GM21390 (cell line): ENCODE data around the gene COLEC11.
"Not testable (repeated sequence)": the region's sequence is repeated elsewhere in the genome, so short reads cannot be mapped to it uniquely, and the experiment has no call there.

Source experiments
- ATAC-seq: cut with Tn5 transposase; IDR thresholded peaks from one replicate; pipeline ENCODE4 v1.9.1; 2021; ENCODE audit not compliant: unreplicated experiment

COLEC11 gene

GRCh38 chr2:3651691-3652648, 57.1 kb downstream of the COLEC11 start:
- peak; percentile 78 for ATAC-seq

GRCh38 chr2:3652896-3653625, 58.1 kb downstream of the COLEC11 start:
- no peak for ATAC-seq

DNA sequence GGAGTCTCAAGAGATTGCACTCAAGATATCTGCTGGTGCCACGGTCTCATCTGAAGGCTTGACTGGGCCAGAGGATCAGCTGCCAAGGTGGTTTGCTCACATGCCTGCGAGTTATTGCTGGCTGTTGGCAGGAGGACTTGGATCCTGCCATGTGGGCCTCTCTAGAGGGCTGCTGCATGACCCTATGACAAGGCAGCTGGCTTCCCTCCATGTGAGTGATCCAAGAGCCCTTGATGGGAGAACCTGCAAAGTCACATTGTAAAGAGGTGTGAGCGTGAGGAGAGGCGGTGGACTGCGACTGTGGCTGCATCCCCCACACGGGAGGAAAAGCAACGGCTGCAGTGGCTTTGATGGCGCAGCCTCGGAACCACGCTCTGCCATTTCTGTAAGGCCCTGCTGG, 59.1 kb downstream of the COLEC11 start:
- no peak for ATAC-seq

DNA sequence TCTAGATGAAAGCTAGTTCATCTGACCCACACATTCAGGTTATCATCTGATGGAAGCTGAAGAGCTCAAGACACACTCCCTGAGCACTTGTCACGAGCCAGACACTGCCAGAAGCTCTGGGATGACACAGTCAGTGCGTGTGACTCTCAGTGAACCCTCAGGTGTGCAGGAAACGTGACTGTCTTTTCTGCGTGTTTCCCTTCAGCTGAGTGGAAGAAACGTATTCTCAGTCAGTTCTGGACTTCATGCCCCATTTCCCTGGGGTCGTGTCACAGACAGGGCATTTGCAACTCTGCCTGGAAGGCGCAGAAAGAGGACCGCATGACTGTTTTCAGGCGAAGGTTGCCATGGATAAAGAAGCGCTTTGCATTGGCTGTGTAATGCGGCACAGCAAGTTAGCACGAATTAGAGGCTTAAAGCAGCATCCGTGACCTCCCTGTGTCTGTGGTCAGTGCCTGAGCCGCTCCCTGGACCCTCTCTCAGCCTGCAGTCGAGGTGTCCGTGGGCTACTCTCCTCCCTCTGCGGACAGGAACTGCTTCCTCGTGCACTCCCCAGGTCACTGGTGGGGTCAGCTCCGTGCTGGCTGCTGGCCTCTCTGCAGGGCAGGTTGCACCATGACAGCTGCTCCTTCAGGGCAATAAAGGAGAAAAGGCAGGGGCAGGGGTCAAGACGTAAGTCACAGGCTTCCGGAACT, 59.8 kb downstream of the COLEC11 start:
- no peak for ATAC-seq

DNA sequence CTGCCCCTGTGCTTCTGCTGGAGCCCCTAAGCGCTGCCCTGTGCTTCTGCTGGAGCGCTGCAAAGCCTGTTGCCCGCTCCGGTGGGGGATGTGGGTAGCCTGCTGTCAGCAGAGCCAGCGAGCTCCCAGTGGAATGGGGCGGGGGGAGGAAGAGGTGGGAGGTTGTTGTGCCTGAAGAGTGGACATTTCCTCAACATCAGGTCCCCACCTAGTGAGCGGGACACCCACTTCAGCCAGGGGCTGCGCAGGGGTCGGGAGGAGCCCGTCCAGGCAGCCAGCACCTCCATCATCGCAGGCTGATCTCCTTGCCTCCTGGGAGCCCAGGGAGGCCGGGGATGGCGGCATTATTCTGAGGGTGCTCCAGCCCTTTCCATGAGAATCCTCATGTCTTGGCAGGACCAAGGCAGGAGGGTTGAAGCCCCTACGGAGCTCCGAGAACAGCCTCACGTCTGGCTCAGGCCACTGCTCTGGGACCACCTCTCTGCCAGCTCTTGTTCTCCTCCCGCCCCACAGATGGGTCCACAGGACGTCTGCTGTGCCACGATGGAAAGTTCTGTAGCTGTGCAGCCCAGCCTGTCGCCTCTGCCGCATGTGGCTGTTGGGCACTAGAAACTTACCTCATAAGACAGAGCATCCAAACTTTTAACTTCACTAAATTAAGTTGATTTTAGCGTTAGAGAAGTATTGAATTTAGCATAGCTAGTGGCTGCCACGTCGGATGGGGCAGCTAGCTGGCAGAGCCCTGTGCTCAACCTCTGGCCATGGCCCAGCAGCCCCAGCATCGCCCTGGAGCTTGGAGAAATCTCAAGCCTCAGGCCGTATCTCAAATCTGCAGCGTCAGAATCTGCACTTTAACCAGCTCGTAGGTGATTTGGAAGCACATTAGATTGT, 61.2 kb downstream of the COLEC11 start:
- ATAC-seq: no peak

GRCh38 chr2:3656762-3657721, 62.1 kb downstream of the COLEC11 start:
- no peak for ATAC-seq

DNA sequence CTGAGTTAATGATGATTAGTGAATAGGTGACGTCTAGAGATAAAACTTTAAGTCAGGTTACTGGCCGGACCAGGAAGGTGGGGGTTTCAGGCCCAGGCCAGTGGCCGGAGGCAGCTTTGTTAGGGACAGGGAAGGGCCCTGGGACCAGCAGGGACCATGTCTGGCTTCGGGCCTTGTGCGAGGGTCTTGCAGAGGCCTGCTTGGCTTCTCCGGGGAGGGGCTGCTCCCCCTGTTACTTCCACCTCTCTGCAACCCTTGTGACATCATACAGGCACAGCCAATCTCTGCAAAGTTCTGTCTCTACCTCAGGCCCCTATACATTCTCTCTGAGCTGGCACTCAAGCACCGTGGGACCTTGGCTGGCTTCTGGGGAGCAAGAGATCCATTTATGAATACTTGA, 63.0 kb downstream of the COLEC11 start, which contains the start of gene ALLC:
ALLC (plus strand) TSS at position 320 of the 400 bp plus-strand sequence. CDS start 12,958 bp downstream, outside the sequence.
- ATAC-seq: no peak

GRCh38 chr2:3659447-3660432, 64.8 kb downstream of the COLEC11 start:
- no peak for ATAC-seq

DNA sequence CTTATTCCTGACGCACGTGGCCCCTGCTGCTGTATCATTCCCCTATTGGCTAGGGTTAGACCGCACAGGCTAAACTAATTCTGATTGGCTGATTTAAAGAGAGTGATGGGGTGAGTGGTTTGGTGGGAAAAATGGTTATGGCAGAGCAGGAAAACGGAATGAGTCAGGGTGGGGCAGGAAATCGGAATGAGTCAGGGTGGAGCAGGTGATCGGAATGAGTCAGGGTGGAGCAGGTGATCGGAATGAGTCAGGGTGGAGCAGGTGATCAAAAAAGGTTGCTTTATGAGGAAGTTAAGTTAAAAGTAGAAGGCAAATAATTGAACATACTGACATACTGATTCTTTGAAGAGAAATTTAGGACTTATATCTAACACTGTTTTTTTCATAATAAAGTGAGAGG, 65.7 kb downstream of the COLEC11 start:
- ATAC-seq: not testable (repeated sequence)

GRCh38 chr2:3661149-3661660, 66.3 kb downstream of the COLEC11 start:
- ATAC-seq: no peak

DNA sequence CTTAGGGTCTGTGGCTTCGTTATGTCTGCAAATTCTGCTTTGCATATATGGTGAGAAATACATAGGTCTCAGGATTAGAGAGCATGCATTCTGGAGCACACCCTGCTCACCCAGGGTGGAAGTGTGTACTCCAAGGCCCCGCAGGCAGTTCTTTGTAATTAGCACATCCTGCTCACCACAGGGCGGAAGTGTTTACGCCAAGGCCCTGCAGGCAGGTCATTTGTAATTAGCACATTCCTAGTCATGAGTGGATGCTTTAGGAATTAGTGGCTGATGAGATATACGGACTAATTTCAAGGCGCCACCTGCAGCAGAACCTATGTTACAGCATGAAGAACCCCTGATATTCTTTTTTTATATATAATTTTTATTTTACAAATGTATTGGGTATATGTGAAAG, 67.3 kb downstream of the COLEC11 start:
- ATAC-seq: no peak

GRCh38 chr2:3664118-3664517, 69.2 kb downstream of the COLEC11 start:
- no peak for ATAC-seq

GRCh38 chr2:3664925-3665324, 70.0 kb downstream of the COLEC11 start:
- ATAC-seq: no peak

- no peak for ATAC-seq
These were observed 71.1 kb downstream of the COLEC11 start for GRCh38 chr2:3665886-3666612.

- ATAC-seq: no peak
These were observed 71.7 kb downstream of the COLEC11 start for GRCh38 chr2:3666613-3666975.

GRCh38 chr2:3667151-3667631, 72.3 kb downstream of the COLEC11 start:
- no peak for ATAC-seq

- ATAC-seq: no peak
These were observed 74.7 kb downstream of the COLEC11 start for GRCh38 chr2:3669656-3670055.
